NCI-H146 (cell line): ENCODE data around the gene KIFC3.
"Not testable (repeated sequence)": the region's sequence is repeated elsewhere in the genome, so short reads cannot be mapped to it uniquely, and the experiment has no call there.

ENCODE experiments used
- DNase-seq: peaks from one replicate; lab custom pipeline; 2025; lab: John Stamatoyannopoulos, UW

KIFC3 gene

DNA sequence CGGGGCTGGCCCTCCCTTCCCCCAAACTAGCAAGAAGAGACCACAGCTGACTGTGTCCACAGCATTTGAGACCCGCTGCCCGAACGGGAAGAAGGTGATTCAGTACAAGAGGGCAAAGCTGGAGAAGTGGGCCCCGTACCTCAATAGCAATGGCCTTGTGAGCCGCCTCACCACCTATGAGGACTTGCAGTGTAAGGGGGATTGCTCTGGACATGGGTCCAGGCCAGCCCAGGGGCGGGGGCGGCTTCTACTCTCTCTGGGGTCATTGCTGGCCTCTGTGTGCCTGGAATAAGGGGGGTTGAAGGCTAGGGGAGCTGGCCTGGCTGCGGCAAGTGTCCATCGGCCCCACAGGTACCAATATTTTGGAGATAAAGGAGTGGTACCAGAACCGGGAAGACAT, 79.6 kb downstream of the KIFC3 start:
- DNase-seq: no peak

GRCh38 chr16:57722210-57722499, 80.1 kb downstream of the KIFC3 start:
- DNase-seq: no peak

GRCh38 chr16:57721356-57722209, 80.7 kb downstream of the KIFC3 start:
- DNase-seq: no peak

DNA sequence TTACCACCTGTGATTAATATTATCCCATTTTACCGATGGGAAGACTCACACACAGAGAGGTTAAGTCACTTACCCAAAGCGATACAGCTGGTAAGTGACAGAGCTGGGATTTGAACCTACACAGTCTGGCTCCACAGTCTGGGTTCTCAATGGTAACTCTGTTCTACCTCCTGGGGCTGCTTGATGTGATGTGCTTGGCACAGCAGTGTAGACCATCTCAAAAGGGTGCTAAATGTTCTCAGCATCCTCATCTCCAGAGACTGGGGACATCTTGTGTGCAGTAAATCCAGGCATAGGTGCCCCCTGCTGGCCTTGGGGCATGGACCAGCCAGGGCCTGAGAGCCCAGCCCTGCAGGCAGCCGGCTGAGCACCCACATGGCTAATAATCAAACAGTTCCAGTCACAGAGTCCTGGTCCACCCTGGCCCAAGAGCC, 82.1 kb downstream of the KIFC3 start:
- DNase-seq: peak; percentile 27

GRCh38 chr16:57714047-57714446, 88.2 kb downstream of the KIFC3 start:
- DNase-seq: no peak

- no peak for DNase-seq
Measured at GRCh38 chr16:57713596-57713995, 88.7 kb downstream of the KIFC3 start.

GRCh38 chr16:57712569-57712968, 89.7 kb downstream of the KIFC3 start:
- not testable (repeated sequence) for DNase-seq

- no peak for DNase-seq
Measured at GRCh38 chr16:57711993-57712392, 90.3 kb downstream of the KIFC3 start.

DNA sequence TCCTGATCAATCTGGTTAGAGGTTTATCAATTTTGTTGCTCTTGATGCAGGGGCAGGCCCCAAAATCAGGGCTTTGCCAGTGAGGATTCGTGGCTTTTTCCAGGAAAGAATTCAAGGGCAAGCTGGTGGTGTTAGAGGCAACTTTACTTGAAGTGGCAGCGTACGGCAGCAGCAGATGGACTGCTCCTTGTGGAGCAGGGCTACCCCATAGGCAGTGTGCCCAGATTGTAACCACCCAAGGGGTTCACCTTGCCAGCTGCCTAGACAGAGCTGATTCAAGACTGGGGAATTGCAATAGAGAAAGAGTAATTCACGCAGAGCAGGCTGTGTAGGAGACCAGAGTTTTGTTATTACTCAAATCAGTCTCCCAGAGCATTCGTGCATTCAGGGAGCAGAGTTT, 90.9 kb downstream of the KIFC3 start:
- DNase-seq: no peak

DNA sequence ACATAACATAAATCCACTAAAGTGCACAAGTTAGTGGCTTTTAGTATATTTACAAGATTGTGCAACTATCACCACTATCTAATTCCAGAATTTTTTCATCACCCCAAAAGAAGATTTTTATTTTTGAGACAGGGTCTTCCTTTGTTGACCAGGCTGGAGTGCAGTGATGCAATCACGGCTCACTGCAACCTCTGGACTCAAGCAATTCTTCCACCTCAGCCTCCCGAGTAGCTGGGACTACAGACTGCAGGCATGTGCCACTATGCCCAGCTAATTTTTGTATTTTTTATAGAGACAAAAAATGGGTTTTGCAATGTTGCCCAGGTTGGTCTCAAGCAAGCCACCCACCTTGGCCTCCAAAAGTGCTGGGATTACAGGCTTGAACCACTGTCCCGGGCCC, 92.6 kb downstream of the KIFC3 start:
- no peak for DNase-seq
